Myocyte (in vitro differentiated cells): ENCODE measurements around the gene PPP2CA. TPM values are rescaled to one million over a fixed set of nuclear protein-coding genes. Genes with fewer than 3 reads are reported as not detected.
"Not testable (repeated sequence)": the region's sequence is repeated elsewhere in the genome, so short reads cannot be mapped to it uniquely, and the experiment has no call there.

Experiments used
- DNase-seq: peaks from one replicate; pipeline ENCODE4 v3.0.0-alpha.2; 2012; ENCODE audit warnings: low read depth
- polyA plus RNA-seq: library from polyadenylated mRNA; unstranded; fragments of >200 nt; gene quantifications from one replicate; pipeline ENCODE4 v1.2.1, GENCODE V29; 2012; ENCODE audit warnings: missing spikeins
- total RNA-seq: library from RNA; depleted of rRNA; stranded (reverse); fragments of >200 nt; gene quantifications from 2 replicates; pipeline ENCODE4 v1.2.3, GENCODE V29; 2014

Gene PPP2CA
- total RNA-seq = 224 and 234 TPM in 2 replicates
- 135 TPM for polyA plus RNA-seq

DNA sequence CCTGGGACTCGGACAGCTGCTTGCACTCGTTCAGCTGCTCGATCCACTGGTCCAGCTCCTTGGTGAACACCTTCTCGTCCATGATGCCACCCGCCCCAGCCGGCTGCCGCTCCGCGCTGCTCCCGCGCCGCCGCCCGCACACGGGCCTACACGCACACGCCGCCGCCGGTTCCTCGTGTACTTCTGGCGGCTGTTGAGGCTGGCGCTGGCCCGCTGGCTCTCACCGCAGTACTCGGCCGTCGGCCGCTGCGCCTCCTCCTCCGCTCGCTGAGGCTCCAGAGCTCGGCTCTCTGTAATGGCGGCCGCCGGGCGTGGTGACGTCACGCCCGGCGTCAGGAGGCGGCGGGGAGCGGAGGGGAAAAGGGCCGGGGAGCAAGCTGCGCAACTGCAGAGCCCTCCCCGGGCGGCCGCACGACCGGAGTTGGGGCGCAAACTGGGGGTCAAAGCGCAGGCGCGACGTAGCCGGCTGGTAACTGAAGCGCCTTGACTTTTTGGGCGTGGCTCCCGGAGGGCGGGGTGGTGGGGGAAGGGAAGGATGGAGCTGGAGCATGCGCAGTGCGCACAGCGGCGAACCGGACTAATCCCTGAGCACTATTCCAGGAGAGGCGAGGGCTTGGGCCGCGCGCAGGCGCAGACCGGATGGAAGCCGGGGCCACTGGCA lies at the start of gene PPP2CA:
PPP2CA (minus strand) TSS at position 294 of the 661 bp plus-strand sequence; CDS start at position 82, 212 bp downstream.
- DNase-seq = peak; percentile 98

DNA sequence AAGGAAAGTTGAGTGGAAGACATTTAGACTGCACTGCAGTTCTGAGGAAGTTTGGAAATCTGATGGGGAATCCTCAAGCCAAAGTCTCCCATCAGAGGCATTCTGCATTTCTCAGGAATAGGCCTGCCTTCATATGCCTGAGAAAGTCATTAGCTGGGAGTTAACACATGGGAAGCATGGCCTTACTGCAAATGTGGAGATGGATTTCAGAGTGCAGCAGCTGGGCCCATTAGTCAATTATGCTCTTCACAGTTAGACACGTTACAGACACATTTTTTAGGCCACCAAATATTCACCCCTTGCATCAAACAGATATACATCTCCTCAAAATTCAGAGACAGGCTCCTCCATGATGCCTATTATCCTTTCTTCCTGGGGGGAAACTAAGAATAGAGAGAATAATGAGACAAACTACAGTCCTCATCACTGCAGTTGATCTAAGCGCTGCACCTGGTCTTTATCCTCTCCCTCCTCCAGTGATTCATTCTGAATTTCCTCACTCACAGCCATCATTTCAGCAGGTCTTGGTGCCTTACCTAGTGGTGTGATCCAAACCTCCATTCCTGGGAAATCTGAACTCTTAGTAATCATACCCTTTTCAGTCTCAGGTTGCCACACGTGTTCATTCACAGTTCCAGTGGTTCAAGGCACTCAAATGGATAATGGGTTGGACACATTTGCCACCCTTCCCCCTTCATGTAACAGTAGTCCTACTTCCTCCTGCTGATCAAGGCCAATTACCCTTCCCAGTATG lies 47.9 kb upstream of the PPP2CA start:
- no peak for DNase-seq

DNA sequence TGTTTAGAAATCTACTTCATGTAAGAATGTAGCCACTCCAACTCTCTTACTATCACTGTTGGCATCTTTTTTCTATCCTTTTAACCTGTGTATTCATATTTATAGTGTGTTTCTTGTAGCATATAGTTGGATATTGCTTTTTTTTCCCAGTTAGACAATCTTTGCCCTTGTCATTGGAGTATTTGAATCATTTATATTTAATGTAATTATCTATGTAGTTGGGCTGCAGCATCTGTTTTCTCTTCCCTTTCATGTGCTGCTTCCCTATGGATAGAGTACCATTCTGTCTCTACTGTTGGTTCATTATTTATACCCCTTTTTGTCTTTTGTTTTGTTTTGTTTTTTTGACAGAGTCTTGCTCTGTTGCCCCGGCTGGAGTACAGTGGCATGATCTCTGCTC lies 45.2 kb upstream of the PPP2CA start:
- no peak for DNase-seq

DNA sequence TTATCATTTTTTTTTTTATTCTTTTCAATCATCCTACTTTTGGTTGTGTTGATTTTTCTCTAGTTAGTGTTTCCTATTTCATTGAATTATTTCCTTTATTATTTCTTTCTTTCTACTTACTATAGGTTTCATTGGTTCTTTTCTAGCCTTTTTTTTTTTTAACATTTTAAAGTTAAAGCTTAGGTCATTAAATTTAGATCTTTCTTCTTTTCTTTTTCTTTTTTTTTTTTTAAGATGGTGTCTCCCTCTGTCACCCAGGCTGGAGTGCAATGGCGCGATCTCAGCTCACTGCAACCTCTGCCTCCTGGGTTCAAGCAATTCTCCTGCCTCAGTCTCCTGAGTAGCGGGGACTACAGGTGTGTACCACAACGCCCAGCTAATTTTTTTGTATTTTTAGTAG lies 43.0 kb upstream of the PPP2CA start:
- no peak for DNase-seq

DNA sequence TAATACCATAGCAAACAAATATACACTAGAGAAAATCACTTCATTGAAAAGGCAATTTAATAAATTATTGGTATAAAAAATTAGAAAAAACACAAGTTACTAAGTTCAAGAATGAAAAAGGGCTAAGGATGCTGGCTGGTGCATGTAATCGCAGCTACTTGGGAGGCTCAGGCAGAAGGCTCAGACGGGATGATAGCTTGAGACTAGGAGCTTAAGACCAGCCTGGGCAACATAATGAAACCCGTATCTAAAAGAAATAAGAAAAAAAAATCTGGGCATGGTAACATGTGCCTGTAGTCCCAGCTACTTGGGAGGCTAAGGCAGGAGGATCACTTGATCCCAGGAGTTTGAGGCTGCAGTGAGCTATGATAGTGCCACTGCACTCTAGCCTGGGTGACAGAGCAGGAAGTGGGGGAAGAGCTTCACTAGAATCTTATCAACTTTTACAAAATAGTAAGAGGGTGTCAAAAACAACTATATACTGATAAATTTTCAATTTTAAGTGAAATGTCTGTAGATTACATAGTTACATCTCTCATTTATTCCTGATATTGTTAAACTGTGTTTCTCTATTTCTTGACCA lies 42.2 kb upstream of the PPP2CA start:
- DNase-seq = no peak

DNA sequence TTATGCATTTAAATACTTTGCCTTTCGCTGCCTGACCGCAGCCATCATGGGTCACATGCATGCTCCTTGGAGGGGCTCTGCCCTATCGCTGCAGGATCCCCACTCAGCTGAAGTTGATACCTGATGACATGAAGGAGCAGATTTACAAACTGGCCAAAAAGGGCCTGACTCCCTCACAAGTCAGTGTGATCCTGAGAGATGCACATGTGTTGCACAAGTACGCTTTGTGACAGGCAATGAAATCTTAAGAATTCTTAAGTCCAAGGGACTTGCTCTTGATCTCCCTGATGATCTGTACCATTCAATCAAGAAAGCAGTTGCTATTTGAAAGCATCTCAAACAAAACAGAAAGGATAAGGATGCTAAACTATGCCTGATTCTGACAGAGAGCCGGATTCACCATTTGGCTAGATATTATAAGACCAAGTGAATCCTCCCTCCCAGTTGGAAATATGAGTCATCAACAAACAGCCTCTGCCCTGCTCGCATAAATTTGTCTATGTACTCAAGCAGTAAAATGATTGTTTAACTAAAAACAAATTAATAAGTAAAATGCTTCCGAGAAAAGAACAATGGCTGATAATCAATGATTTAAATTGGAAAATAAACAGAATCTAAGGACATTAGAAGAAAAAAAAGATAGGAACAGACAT lies 41.6 kb upstream of the PPP2CA start:
- peak; percentile 27 for DNase-seq

DNA sequence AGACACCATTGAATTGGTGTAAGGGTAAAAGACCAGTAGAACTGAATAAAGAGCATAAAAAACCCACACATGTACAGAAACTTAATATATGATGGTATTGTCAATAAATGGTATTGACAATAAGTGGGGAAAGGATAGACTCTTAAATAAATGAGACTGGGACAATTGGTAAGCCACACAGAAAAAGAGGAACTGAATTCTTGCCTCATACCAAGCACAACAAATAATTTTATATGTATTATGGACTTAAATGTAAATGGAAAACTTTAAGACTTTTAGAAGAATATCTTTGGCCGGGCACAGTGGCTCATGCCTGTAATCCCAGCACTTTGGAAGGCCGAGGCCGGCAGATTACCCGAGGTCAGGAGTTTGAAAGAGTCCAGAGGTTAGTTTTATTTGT lies 37.9 kb upstream of the PPP2CA start:
- no peak for DNase-seq

DNA sequence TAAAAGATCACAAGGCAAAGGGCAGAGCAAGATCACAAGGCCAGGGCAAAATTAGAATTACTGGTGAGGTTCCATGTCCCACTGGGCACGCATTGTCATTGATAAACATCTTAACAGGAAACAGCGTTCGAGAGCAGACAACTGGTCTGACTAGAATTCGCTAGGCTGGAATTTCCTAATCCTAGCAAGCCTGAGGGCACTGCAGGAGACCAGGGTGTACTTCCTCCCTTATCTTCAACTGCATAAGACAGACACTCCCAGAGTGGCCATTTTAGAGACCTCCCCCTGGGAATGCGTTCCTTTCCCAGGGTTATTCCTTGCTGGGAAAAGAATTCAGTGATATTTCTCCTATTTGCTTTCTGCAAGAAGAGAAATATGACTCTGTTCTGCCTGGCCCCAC lies 36.8 kb upstream of the PPP2CA start:
- not testable (repeated sequence) for DNase-seq

DNA sequence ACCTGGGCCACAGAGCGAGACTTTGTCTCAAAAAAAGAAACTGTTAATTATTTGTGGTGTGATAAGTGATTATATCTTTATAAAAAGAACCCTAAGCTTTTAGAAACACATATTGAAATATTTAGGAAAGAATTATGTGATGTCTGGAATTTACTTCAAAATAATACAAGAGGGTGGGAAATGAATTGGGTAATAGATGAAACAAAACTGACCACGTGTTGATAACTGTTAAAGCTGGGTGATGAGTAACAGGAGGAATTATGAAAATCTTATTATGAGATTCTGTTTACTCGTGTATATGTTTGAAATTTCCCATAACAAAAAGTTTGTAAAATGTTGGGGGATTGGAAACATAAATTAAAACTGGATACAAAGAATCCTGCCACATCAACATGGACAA lies 33.0 kb upstream of the PPP2CA start:
- DNase-seq = no peak

DNA sequence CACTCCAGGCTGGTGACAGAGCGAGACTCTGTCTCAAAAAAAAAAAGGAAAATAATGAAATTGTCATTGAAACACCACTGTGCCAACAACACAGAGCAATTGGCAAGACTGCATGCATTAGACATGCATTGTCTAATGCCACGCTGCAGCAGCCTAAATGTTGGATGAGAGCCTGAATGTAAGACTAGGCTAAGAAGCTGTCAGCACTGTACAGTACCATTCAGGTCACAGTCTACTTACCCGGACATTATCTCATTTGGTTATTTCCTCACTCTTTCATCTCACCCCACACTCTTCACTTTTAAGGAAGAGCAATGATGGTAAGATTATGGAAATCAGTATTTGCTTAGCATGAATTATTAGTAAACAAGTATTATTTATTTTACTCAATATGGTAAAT lies 31.3 kb upstream of the PPP2CA start:
- no peak for DNase-seq

DNA sequence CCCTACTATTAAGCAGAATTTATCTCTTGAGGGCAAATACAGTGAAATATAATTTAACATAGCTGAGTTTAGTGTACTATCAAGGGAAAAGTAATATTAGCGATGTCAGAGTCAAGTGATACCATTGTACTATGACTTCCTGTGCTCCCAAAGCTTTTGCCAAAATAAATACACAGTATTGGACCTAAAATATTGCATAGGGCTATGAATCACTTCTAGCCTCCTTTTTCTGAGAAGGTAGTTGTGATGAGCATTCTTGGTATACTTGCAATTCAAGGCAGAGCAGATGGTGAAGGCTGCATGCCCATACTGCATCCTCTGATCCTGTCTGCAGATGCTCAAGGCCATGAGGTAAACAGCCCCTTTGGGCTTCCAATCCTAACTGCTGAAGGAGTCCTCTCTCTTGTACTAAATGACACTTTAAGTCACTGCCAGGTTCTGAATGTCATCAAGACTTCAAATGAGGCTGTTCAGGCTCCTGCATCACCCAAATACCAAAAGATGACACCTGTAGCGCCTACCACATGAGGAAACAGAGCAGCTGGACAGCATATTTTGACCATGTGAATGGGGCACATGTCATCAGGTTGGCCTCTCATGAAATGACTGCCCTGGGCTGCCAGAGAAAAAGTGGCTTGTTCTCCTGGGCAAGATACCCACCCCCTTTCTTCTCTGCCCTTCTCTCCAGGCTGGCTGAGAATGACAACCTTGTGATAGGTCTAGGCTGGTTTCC lies 29.7 kb upstream of the PPP2CA start:
- DNase-seq = peak; percentile 18

DNA sequence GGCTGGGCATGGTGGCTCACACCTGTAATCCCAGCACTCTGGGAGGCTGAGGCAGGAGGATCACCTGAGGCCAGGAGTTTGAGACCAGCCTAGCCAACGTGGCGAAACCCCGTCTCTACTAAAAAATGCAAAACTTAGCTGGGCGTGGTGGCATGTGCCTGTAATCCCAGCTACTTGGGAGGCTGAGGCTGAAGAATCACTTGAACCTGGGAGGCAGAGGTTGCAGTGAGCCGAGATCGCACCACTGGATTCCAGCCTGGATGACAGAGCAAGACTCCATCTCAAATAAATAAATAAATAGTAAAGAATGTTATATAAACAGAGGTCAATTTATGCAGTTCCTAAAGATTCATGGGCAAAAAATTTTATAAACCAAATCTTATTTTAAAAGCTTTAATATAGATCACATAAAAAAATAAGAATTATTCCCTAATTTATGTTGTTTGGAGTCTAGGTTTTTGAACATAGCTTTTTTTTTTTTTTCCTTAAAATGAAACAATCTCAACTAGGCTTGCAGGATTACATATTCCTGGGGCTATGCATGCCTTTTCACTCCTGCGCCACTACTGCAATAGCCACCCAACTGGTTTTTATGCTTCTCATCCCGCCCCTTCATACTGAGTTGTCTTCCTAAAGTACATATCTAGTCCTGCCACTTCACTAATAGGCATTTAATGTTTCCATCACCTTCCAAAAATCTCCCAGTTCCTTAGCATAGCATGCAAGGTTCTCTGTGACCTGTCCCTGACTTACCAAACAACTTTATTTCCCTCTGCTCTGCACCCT lies 27.7 kb upstream of the PPP2CA start:
- DNase-seq = not testable (repeated sequence)

DNA sequence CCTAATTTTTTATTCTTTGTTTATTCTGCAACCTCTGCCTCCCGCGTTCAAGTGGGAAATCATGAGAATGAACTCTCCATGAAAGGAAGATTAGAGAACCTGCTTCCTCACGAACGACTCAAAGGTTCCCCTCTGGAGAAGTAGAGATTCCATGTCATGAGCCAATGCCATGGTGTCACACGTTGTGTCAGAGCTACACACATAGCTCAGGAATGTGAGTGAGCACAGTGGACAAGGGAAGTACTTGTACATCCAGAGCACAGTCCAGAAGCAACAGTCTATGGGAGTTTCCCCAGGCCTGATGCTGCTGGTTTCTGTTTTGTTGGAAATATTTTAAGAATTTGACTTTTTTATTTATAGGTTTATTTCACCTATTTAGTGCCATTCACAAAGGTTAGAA lies 26.8 kb upstream of the PPP2CA start:
- DNase-seq = peak; percentile 24

DNA sequence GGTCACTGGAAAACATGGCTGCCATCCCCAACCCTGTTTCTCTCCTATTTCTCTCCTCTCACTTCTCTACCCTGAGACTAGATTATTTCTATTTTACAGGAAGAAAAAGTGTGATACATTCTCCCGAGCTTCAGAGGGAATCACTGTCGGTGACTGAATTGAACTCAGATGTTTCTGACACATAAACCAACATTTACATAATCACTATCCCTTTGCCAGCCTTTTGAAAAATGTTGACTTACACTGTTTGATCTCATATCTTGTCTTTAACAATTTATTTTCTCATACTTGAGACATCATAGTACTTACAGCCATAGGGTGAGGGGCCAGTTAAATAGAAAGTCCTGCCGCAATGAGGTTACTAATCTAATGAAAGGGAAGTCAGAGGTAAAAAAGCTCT lies 25.1 kb upstream of the PPP2CA start:
- no peak for DNase-seq

DNA sequence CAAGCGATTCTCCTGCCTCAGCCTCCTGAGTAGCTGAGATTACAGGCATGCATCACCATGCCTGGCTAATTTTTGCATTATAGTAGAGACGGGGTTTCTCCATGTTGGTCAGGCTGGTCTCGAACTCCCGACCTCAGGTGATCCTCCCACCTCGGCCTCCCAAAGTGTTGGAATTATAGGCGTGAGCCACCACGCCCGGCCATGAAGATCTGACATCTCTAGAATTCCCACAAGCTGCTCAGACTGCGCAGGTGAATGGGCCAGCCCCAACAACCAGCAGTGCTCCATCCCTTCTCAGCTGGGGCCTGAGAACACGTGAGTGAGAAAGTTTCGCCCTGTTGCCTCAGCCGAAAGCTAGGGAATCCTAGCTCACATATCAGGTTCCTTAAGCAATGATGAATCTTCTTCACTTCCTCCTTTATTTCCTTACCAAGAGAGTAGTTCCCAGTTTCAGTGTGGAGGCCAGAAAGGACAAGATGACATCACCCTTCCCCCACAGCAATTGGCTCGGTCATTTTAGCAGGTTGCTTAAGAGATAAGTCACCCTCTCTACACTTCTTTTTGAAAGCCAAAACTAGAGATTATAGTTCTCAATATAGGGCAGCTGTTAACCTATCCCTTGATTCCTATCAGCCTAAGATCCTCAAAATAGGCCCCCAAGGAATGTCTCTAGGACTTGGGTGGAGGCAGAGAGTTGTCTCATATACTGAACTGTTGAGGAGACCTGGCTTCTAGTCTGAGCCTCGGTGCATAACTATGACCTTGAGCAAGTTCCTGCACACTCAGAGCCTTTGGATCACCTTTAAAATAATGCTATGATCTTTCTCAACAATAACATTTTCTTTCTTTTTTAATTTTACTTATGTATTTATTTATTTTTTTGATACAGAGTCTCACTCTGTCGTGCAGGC lies 23.9 kb upstream of the PPP2CA start:
- DNase-seq = no peak

DNA sequence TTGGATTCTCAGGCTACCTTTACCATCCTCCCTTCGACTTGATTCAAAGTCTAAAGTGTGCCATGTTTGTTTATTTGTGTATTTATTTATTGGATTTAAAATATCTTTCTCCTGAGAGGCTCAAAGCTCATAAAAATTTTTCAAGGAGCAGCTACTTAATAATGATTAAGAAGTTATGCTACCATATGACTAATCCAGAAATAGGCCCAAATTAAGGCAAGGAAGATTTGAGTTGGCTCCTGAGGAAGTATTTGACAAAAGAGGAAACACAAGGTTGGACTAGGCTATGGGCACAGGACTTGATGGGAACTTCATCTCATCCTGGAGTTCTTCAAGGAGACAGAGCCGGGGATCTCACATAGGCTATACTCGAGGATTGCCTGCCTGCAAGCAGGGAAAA lies 22.4 kb upstream of the PPP2CA start:
- DNase-seq = no peak

DNA sequence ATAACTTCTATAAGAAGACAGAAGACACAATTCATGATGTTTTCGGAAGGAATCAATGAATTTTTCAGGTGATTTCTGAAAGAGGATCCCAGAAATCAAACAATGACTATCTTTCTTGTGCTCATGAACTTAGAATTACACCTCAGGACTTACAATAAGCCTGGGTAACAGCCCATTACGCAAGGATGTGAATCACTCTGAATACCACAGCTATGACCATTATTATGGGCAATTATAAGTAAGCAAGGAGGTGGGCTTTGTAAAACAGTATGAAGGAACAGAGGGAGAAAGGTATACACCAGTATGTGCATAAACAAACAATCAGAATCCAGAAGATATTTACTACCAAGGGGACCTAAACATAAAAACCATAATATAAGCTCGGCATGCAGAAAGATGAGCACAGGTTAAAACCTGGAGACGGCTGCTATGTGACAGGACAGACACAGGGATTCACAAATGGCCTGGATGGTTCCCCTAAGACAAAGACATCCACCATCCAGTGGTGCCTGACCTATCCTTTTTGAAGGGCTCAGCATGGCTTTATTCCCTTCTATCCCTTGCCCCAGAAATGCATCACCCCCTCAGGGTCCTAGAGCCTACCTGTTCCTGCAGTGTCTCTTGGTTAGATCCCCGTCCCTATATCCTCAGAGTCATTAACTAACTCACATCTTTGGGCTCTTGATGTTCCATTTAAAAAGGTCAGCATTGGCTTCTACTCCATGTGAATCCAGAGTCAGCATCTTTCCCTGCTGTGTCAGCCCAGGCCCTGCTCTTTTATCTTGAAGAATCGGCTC lies 21.8 kb upstream of the PPP2CA start:
- DNase-seq = peak; percentile 37

DNA sequence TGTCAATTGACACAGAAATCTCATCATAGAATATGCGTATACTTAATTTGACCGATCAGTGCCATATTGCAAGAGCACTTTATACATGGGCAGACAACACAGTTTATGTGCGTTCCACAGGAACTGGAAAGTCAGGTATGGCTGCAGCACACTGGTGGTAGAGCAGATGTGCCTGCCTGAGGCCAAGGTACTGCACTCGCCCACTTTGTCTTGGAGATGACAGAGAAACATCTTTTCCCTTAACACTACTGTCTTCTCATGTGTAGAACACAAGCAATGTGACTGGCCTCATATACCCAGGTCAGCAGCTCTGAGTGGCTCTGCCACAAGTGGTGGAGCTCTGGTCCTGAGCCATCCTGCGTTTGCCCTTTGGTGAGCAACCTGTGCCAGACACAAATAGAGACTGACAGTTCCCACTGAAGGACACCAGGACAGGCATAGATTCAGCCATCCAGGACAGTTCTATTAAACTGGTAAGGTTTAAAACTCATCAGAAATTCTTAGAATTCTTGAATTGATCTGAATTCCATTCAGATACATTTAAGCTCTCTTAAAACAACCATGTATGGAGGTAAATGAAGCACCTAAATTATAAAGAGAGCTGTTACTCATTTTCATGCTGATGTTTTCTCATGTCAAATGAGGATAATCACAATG lies 21.0 kb upstream of the PPP2CA start:
- DNase-seq = no peak
